Measurements from ENCODE around the gene EPHA2.

EPHA2 gene

DNA sequence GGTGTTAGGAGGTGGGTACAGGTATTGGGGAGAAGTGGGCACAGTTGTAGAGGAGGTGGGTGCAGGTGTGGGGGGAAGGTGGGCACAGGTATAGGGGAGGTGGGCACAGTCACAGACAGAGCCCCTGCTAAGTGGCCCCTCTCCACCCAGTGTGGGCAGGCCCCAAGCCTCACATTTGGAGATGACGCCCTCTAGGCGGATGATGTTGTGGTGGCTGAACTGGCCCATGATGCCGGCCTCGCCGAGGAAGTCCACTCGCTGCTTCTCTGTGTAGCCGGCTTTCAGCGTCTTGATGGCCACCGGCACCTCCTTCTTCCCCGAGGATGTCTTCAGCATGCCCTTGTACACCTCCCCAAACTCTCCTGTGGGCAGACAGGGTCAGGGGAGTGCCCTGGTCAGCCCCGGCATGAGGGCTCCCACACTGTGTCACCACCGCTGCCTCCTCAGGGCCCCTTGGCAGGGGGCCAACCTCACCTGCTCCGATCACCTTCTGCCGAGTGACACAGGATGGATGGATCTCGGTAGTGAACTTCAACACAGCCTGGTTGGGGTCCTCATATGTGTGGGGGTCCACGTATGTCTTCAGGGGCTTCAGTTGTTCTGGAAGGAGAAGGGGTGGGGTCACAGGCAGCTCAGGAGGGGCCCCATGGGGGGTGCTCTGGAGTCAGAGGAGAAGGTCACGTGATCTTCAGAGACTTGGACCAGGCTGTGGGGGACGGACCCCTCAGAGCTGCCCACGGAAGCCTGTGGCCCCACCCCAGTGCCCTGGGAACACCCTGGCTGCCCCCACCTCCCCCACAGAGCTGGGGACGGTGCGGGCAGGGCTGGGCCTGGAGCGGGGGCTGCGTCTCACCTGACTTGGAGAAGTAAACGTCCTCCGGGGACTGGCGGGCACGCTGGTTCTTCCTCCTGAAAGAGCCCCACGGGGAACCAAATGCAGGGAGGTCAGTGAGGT lies 22.6 kb downstream of the EPHA2 start:
- no peaks in the 10 kb centered on the region for H3K36me3 ChIP-seq (ENCODE audit: insufficient read depth, low read length)

GRCh38 chr1:16132325-16132785 lies 23.5 kb downstream of the EPHA2 start:
- no peak for ATAC-seq (ENCODE audit: insufficient read depth, low read depth)
- DNase-seq = no peak
- Histone ChIP-seq H3K4me1 (ENCODE audit: insufficient read depth, low read length) (no peaks in the 10 kb centered on the region), H3K4me2 (ENCODE audit: insufficient read depth, low read length) (no peak overlapping the region), H4K20me1 (ENCODE audit: insufficient read depth, low read length) (peaks cover 8% of the 10 kb centered on the region), H3K79me2 (ENCODE audit: insufficient read depth, low read length) (no peaks in the 10 kb centered on the region), H3K27ac (ENCODE audit: low read length) (no peak overlapping the region), H3K27me3 (ENCODE audit: insufficient read depth, low read length, poor library complexity) (no peaks in the 10 kb centered on the region), H3K9ac (ENCODE audit: low read depth, low read length) (no peak overlapping the region), H2AFZ (ENCODE audit: low read depth, low read length) (no peak overlapping the region), H3K36me3 (ENCODE audit: insufficient read depth, low read length) (no peaks in the 10 kb centered on the region), H3K4me3 (ENCODE audit: low read depth in 1 of 2, low read length in 2 of 2) (no peak overlapping the region), H3K9me3 (ENCODE audit: insufficient read depth, low read length, severe bottlenecking) (no peaks in the 10 kb centered on the region)
- no peak for TF ChIP-seq EZH2 (IDR thresholded peaks at IDR 0.05; ENCODE audit: borderline replicate concordance, low read depth, low read length, severe bottlenecking)
- TF ChIP-seq, protein P1, sequence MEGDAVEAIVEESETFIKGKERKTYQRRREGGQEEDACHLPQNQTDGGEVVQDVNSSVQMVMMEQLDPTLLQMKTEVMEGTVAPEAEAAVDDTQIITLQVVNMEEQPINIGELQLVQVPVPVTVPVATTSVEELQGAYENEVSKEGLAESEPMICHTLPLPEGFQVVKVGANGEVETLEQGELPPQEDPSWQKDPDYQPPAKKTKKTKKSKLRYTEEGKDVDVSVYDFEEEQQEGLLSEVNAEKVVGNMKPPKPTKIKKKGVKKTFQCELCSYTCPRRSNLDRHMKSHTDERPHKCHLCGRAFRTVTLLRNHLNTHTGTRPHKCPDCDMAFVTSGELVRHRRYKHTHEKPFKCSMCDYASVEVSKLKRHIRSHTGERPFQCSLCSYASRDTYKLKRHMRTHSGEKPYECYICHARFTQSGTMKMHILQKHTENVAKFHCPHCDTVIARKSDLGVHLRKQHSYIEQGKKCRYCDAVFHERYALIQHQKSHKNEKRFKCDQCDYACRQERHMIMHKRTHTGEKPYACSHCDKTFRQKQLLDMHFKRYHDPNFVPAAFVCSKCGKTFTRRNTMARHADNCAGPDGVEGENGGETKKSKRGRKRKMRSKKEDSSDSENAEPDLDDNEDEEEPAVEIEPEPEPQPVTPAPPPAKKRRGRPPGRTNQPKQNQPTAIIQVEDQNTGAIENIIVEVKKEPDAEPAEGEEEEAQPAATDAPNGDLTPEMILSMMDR (IDR thresholded peaks at IDR 0.05; ENCODE audit: borderline replicate concordance, extremely low read depth, low read length, poor library complexity, severe bottlenecking) = no peak

More for the DNA sequence above, 22.6 kb downstream of the EPHA2 start:
- Histone ChIP-seq H3K27me3 (ENCODE audit: insufficient read depth, low read length, poor library complexity) (no peaks in the 10 kb centered on the region), H4K20me1 (ENCODE audit: insufficient read depth, low read length) (peaks cover 8% of the 10 kb centered on the region), H3K27ac (ENCODE audit: low read length) (no peak overlapping the region), H3K79me2 (ENCODE audit: insufficient read depth, low read length) (no peaks in the 10 kb centered on the region), H3K4me1 (ENCODE audit: insufficient read depth, low read length) (no peaks in the 10 kb centered on the region), H3K9ac (ENCODE audit: low read depth, low read length) (no peak overlapping the region), H3K9me3 (ENCODE audit: insufficient read depth, low read length, severe bottlenecking) (no peaks in the 10 kb centered on the region), H2AFZ (ENCODE audit: low read depth, low read length) (no peak overlapping the region), H3K4me3 (ENCODE audit: low read depth in 1 of 2, low read length in 2 of 2) (no peak overlapping the region), H3K4me2 (ENCODE audit: insufficient read depth, low read length) (no peak overlapping the region)
- ATAC-seq (ENCODE audit: insufficient read depth, low read depth) = no peak
- TF ChIP-seq, protein P1 (IDR thresholded peaks at IDR 0.05; ENCODE audit: borderline replicate concordance, extremely low read depth, low read length, poor library complexity, severe bottlenecking) = no peak
- no peak for TF ChIP-seq EZH2 (IDR thresholded peaks at IDR 0.05; ENCODE audit: borderline replicate concordance, low read depth, low read length, severe bottlenecking)
- DNase-seq = no peak

DNA sequence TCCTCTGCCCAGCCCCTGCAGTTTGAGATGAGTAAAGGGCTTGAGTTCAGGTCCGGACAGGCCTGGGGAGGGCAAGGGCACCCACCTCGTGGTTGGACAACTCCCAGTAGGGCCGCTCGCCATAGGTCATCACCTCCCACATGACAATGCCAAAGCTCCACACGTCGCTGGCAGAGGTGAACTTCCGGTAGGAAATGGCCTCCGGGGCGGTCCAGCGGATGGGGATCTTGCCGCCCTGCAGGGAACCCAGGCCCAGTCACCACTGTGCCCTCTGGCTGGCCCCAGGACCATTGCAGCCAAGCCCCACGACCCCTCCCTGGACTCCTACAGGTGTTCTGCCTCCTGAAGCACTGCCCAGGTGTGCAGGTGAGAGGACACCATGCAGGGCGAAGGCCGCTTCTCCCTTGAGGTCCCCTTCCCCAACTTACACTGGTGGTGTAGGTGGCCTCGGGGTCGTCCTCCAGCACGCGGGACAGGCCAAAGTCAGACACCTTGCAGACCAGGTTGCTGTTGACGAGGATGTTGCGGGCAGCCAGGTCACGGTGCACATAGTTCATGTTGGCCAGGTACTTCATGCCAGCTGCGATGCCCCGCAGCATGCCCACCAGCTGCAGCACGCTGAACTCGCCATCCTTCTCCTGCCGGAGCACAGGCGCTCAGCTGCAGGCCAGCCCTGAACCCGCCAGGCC lies 24.1 kb downstream of the EPHA2 start:
- Histone ChIP-seq H3K36me3 (ENCODE audit: insufficient read depth, low read length) (no peaks in the 10 kb centered on the region), H3K9me3 (ENCODE audit: insufficient read depth, low read length, severe bottlenecking) (no peaks in the 10 kb centered on the region), H3K79me2 (ENCODE audit: insufficient read depth, low read length) (no peaks in the 10 kb centered on the region), H3K27ac (ENCODE audit: low read length) (no peak overlapping the region), H2AFZ (ENCODE audit: low read depth, low read length) (no peak overlapping the region), H3K9ac (ENCODE audit: low read depth, low read length) (no peak overlapping the region), H3K27me3 (ENCODE audit: insufficient read depth, low read length, poor library complexity) (no peaks in the 10 kb centered on the region), H3K4me1 (ENCODE audit: insufficient read depth, low read length) (no peaks in the 10 kb centered on the region), H3K4me2 (ENCODE audit: insufficient read depth, low read length) (no peak overlapping the region), H4K20me1 (ENCODE audit: insufficient read depth, low read length) (peaks cover 8% of the 10 kb centered on the region), H3K4me3 (ENCODE audit: low read depth in 1 of 2, low read length in 2 of 2) (no peak overlapping the region)
- no peak for TF ChIP-seq EZH2 (IDR thresholded peaks at IDR 0.05; ENCODE audit: borderline replicate concordance, low read depth, low read length, severe bottlenecking)
- TF ChIP-seq, protein P1 (IDR thresholded peaks at IDR 0.05; ENCODE audit: borderline replicate concordance, extremely low read depth, low read length, poor library complexity, severe bottlenecking) = no peak
- ATAC-seq (ENCODE audit: insufficient read depth, low read depth) (no peak), DNase-seq (no peak)

All from DND-41 (cell line).